Mesendoderm (in vitro differentiated cells): Measurements from ENCODE around the gene TRIB2.

Experiments used
- DNase-seq: peaks from one replicate; pipeline ENCODE4 v3.0.0; 2013
- H2AK5ac ChIP-seq: 2 replicates; pipeline ENCODE4 v1.6.1; 2013; ENCODE audit warnings: low read length, inconsistent platforms
- H2BK120ac ChIP-seq: 2 replicates; pipeline ENCODE4 v1.6.1; 2013; ENCODE audit warnings: low read depth, mild to moderate bottlenecking, low read length, moderate library complexity, mixed read lengths
- H2BK15ac ChIP-seq: replicated peaks from 2 replicates; pipeline ENCODE4 v1.6.1; 2013; ENCODE audit warnings: low read depth, mild to moderate bottlenecking, moderate library complexity
- H2BK5ac ChIP-seq: 2 replicates; pipeline ENCODE4 v1.6.1; 2013; ENCODE audit warnings: low read length, inconsistent platforms
- H3K18ac ChIP-seq: 2 replicates; pipeline ENCODE4 v1.6.1; 2013; ENCODE audit warnings: mild to moderate bottlenecking, low read length, mixed read lengths
- H3K23ac ChIP-seq: one replicate; pipeline ENCODE4 v1.6.1; 2013; ENCODE audit warnings: low read length
- H3K27ac ChIP-seq: 2 replicates; pipeline ENCODE4 v1.5.1; 2013; ENCODE audit warnings: low read depth, mild to moderate bottlenecking, inconsistent platforms, low read length, moderate library complexity
- H3K27me3 ChIP-seq: 2 replicates; pipeline ENCODE4 v1.6.1; 2013; ENCODE audit warnings: low read length, control low read depth, mild to moderate bottlenecking, inconsistent platforms; ENCODE audit not compliant: insufficient read depth, poor library complexity
- H3K36me3 ChIP-seq: 2 replicates; pipeline ENCODE4 v1.6.1; 2013; ENCODE audit warnings: low read length, inconsistent platforms; ENCODE audit not compliant: control insufficient read depth, insufficient read depth
- H3K4ac ChIP-seq: one replicate; pipeline ENCODE4 v1.6.1; 2013; ENCODE audit warnings: low read depth, mild to moderate bottlenecking, low read length, moderate library complexity
- H3K4me1 ChIP-seq: 2 replicates; pipeline ENCODE4 v1.6.1; 2013; ENCODE audit warnings: low read depth, low read length, inconsistent platforms; ENCODE audit not compliant: control insufficient read depth
- H3K4me2 ChIP-seq: 2 replicates; pipeline ENCODE4 v1.6.1; 2013; ENCODE audit warnings: low read length
- H3K4me3 ChIP-seq: 2 replicates; pipeline ENCODE4 v1.5.1; 2013; ENCODE audit warnings: mild to moderate bottlenecking, low read length
- H3K56ac ChIP-seq: one replicate; pipeline ENCODE4 v1.6.1; 2013; ENCODE audit warnings: low read length
- H3K79me1 ChIP-seq: 2 replicates; pipeline ENCODE4 v1.6.1; 2013; ENCODE audit warnings: low read length, inconsistent platforms
- H3K79me2 ChIP-seq: 2 replicates; pipeline ENCODE4 v1.6.1; 2013; ENCODE audit warnings: mild to moderate bottlenecking, low read length; ENCODE audit not compliant: control insufficient read depth, insufficient read depth
- H3K9ac ChIP-seq: 2 replicates; pipeline ENCODE4 v1.6.1; 2013; ENCODE audit warnings: low read length, inconsistent platforms
- H4K5ac ChIP-seq: one replicate; pipeline ENCODE4 v1.6.1; 2013; ENCODE audit warnings: low read length
- H4K8ac ChIP-seq: one replicate; pipeline ENCODE4 v1.6.1; 2013; ENCODE audit warnings: low read depth, mild to moderate bottlenecking, control low read depth, low read length, moderate library complexity
- WGBS: extraction: QIAGEN DNeasy Blood & Tissue Kit; methylation state at CpG from one replicate; pipeline ENCODE4 v1.1.7; 2013; ENCODE audit warnings: low lambda C conversion rate, missing lambda C conversion rate; ENCODE audit not compliant: insufficient coverage; ENCODE audit errors: extremely low coverage; 5-methylcytosine and 5-hydroxymethylcytosine counted together
- small RNA-seq: library from polyadenylated mRNA; stranded (forward); fragments of <200 nt; extraction: miRNeasy Mini kit (QIAGEN cat#:217004); gene quantifications from one replicate; pipeline ENCODE3, GENCODE V24; 2013; ENCODE audit not compliant: insufficient read depth

Gene TRIB2

GRCh38 chr2:12778811-12779579 is 62.3 kb downstream of the TRIB2 start:
- Histone ChIP-seq H3K4me2 (no peak overlapping the region), H2BK120ac (no peak overlapping the region), H3K9ac (no peak overlapping the region), H2BK15ac (no peak overlapping the region), H3K56ac (no peak overlapping the region), H3K23ac (no peak overlapping the region), H3K4me3 (no peak overlapping the region), H3K79me2 (no peaks in the 10 kb centered on the region), H4K8ac (no peak overlapping the region), H3K4ac (no peak overlapping the region), H3K18ac (no peak overlapping the region), H2BK5ac (no peak overlapping the region), H3K27ac (no peak overlapping the region), H3K27me3 (no peaks in the 10 kb centered on the region), H4K5ac (no peak overlapping the region), H3K79me1 (no peaks in the 10 kb centered on the region), H2AK5ac (no peak overlapping the region), H3K4me1 (no peaks in the 10 kb centered on the region), H3K36me3 (no peaks in the 10 kb centered on the region)
- no CpG with 5 or more reads among the region's 12 CpGs for WGBS
- peak; percentile 49 for DNase-seq

GRCh38 chr2:12781329-12781728 is 64.6 kb downstream of the TRIB2 start:
- H2AK5ac ChIP-seq, result no peak overlapping the region
- H3K56ac ChIP-seq, result no peak overlapping the region
- H3K4ac ChIP-seq, result no peak overlapping the region
- H3K9ac ChIP-seq, result no peak overlapping the region
- no peak overlapping the region for H3K23ac ChIP-seq
- no peak overlapping the region for H4K8ac ChIP-seq
- H3K27me3 ChIP-seq, result no peaks in the 10 kb centered on the region
- H2BK120ac ChIP-seq, result no peak overlapping the region
- no peak overlapping the region for H3K18ac ChIP-seq
- H3K4me3 ChIP-seq, result no peak overlapping the region
- H2BK15ac ChIP-seq, result no peak overlapping the region
- H3K27ac ChIP-seq, result no peak overlapping the region
- H3K4me1 ChIP-seq, result no peaks in the 10 kb centered on the region
- no peak for DNase-seq
- no peak overlapping the region for H4K5ac ChIP-seq
- no peaks in the 10 kb centered on the region for H3K79me2 ChIP-seq
- no peaks in the 10 kb centered on the region for H3K79me1 ChIP-seq
- no peak overlapping the region for H3K4me2 ChIP-seq
- no peaks in the 10 kb centered on the region for H3K36me3 ChIP-seq
- no peak overlapping the region for H2BK5ac ChIP-seq

GRCh38 chr2:12787891-12788801 is 71.4 kb downstream of the TRIB2 start:
- H3K4me1 ChIP-seq, result no peaks in the 10 kb centered on the region

GRCh38 chr2:12791906-12792305 is 75.2 kb downstream of the TRIB2 start:
- Histone ChIP-seq H3K79me2 (no peaks in the 10 kb centered on the region), H3K4me3 (no peak overlapping the region), H3K4ac (no peak overlapping the region), H3K56ac (no peak overlapping the region), H3K23ac (no peak overlapping the region), H3K18ac (no peak overlapping the region), H3K4me2 (no peak overlapping the region), H2BK120ac (no peak overlapping the region), H3K9ac (no peak overlapping the region), H2BK5ac (no peak overlapping the region), H3K79me1 (no peaks in the 10 kb centered on the region), H3K36me3 (no peaks in the 10 kb centered on the region), H2BK15ac (no peak overlapping the region), H3K27me3 (no peaks in the 10 kb centered on the region), H2AK5ac (no peak overlapping the region), H4K8ac (no peak overlapping the region), H3K27ac (no peak overlapping the region), H4K5ac (no peak overlapping the region), H3K4me1 (no peaks in the 10 kb centered on the region)
- no peak for DNase-seq
- no CpG with 5 or more reads among the region's 3 CpGs for WGBS

More at GRCh38 chr2:12787891-12788801, 71.4 kb downstream of the TRIB2 start:
- DNase-seq, result no peak
- Histone ChIP-seq H2BK120ac (no peak overlapping the region), H3K23ac (no peak overlapping the region), H3K27me3 (no peaks in the 10 kb centered on the region), H3K56ac (no peak overlapping the region), H3K9ac (no peak overlapping the region), H3K36me3 (no peaks in the 10 kb centered on the region), H3K79me1 (no peaks in the 10 kb centered on the region), H4K5ac (no peak overlapping the region), H4K8ac (no peak overlapping the region), H3K27ac (no peak overlapping the region), H2BK15ac (no peak overlapping the region), H2AK5ac (no peak overlapping the region), H3K79me2 (no peaks in the 10 kb centered on the region), H2BK5ac (no peak overlapping the region), H3K18ac (no peak overlapping the region), H3K4ac (no peak overlapping the region), H3K4me2 (no peak overlapping the region), H3K4me3 (no peak overlapping the region)
- WGBS, result no CpG with 5 or more reads among the region's 7 CpGs

Small RNAs within 50 kb of the gene (small RNA-seq; reads per million reads assigned to genes)
- gene MIR3125, result 2.7 reads per million, percentile 38 among the genes with 10 or more reads in this experiment
